Activated CD4-positive, alpha-beta memory T cell treated with anti-CD3 and anti-CD28 coated beads, Interleukin-2, amount 10 ng/mL, durations not matched to agents 7 days and 5 days (primary cell): ENCODE measurements around the gene PTGS2. TPM values are rescaled to one million over a fixed set of nuclear protein-coding genes. Genes with fewer than 3 reads are reported as not detected.

Experiments used
- CTCF ChIA-PET: fragments of 350-600 bp; sonication (Branson Sonifier 250); formaldehyde crosslinking; loops from one replicate; lab custom pipeline; 2021; ENCODE audit warnings: antibody characterized with exemption, inconsistent platforms; lab: Charles Lee
- POLR2A ChIA-PET: fragments of 350-600 bp; sonication (Branson Sonifier 250); formaldehyde crosslinking; loops from one replicate; lab custom pipeline; 2021; ENCODE audit warnings: antibody characterized with exemption; lab: Charles Lee
- DNase-seq: peaks from one replicate; pipeline ENCODE4 v3.0.0-alpha.2; 2020
- H3K27ac Mint-ChIP-seq: one replicate; pipeline ENCODE4 v1.8.0; 2021; ENCODE audit warnings: mild to moderate bottlenecking, mixed read lengths
- H3K27me3 Mint-ChIP-seq: one replicate; pipeline ENCODE4 v1.8.0; 2021; ENCODE audit warnings: mixed read lengths
- H3K36me3 Mint-ChIP-seq: one replicate; pipeline ENCODE4 v1.8.0; 2021; ENCODE audit warnings: low read depth, mixed read lengths
- H3K4me1 Mint-ChIP-seq: one replicate; pipeline ENCODE4 v1.8.0; 2021; ENCODE audit warnings: mixed read lengths
- H3K4me3 Mint-ChIP-seq: one replicate; pipeline ENCODE4 v1.8.0; 2021; ENCODE audit warnings: mild to moderate bottlenecking, mixed read lengths
- H3K9me3 Mint-ChIP-seq: one replicate; pipeline ENCODE4 v1.8.0; 2021; ENCODE audit warnings: mixed read lengths
- total RNA-seq, 2 experiments: library from RNA; stranded (reverse); gene quantifications; one replicate each; pipeline ENCODE4 v1.2.3, GENCODE V29; 2021

The PTGS2 gene
- total RNA-seq, 2 experiments from 2014 or later, result 0.13 to 0.18 TPM

- H3K4me1 Mint-ChIP-seq, result no peaks in the 10 kb centered on the region
- CTCF ChIA-PET, result interaction anchor here (1.0 kb wide), 1 partner anchor 96 kb away, joined by 3 read pairs; no protein-coding TSS in a partner anchor
- DNase-seq, result no peak
- H3K27ac Mint-ChIP-seq, result no peak overlapping the region
- no peaks in the 10 kb centered on the region for H3K9me3 Mint-ChIP-seq
- POLR2A ChIA-PET, result no interaction called here
- peaks cover 16% of the 10 kb centered on the region for H3K27me3 Mint-ChIP-seq
- H3K36me3 Mint-ChIP-seq, result no peaks in the 10 kb centered on the region
- H3K4me3 Mint-ChIP-seq, result no peak overlapping the region
These were observed 53.2 kb downstream of the PTGS2 start for GRCh38 chr1:186627019-186627418.

- DNase-seq, result no peak
- Mint-ChIP-seq H3K9me3 (no peaks in the 10 kb centered on the region), H3K4me1 (peaks cover under 1% of the 10 kb centered on the region), H3K27ac (no peak overlapping the region), H3K27me3 (peaks cover 16% of the 10 kb centered on the region), H3K4me3 (no peak overlapping the region), H3K36me3 (no peaks in the 10 kb centered on the region)
- ChIA-PET CTCF (no interaction called here), POLR2A (no interaction called here)
These were observed 53.8 kb downstream of the PTGS2 start for GRCh38 chr1:186626356-186626932.

GRCh38 chr1:186623551-186623950 is 56.7 kb downstream of the PTGS2 start:
- ChIA-PET CTCF (interaction anchor here (0.6 kb wide), 1 partner anchor 35 kb away, joined by 4 read pairs; no protein-coding TSS in a partner anchor), POLR2A (no interaction called here)
- no peak for DNase-seq
- H3K27me3 Mint-ChIP-seq, result peaks cover 6% of the 10 kb centered on the region
- H3K4me3 Mint-ChIP-seq, result no peak overlapping the region
- H3K27ac Mint-ChIP-seq, result no peak overlapping the region
- H3K9me3 Mint-ChIP-seq, result no peaks in the 10 kb centered on the region
- H3K36me3 Mint-ChIP-seq, result no peaks in the 10 kb centered on the region
- peaks cover 14% of the 10 kb centered on the region for H3K4me1 Mint-ChIP-seq

Other genes starting within 250 kb of the PTGS2 start
- not detected for gene PDC, start 219.3 kb downstream of the PTGS2 start, total RNA-seq
- gene PLA2G4A, start 148.5 kb upstream of the PTGS2 start, total RNA-seq, result under 1 TPM; 0.13 to 0.20 TPM